HepG2 (cell line): ENCODE data around the gene DLL3. TPM values are rescaled to one million over a fixed set of nuclear protein-coding genes. Genes with fewer than 3 reads are reported as not detected.

Source experiments
- ATAD3A ChIP-seq: sonication (generic); formaldehyde crosslinking; IDR thresholded peaks from 2 replicates; pipeline ENCODE4 v1.4.0; 2020; ENCODE audit warnings: missing genetic modification reagents
- BCL6 ChIP-seq: IDR thresholded peaks from 2 replicates; pipeline ENCODE4 v1.6.1; 2016; ENCODE audit warnings: missing genetic modification reagents, missing compliant biosample characterization
- CENPBD1 ChIP-seq: sonication (generic); formaldehyde crosslinking; IDR thresholded peaks from 2 replicates; pipeline ENCODE4 v1.8.0; 2022; ENCODE audit warnings: missing genetic modification reagents, low read depth, mild to moderate bottlenecking, borderline replicate concordance
- ELF1 ChIP-seq: sonication (generic); formaldehyde crosslinking; IDR thresholded peaks from 2 replicates; pipeline ENCODE4 v1.4.0; 2020; ENCODE audit warnings: missing genetic modification reagents
- ETV5 ChIP-seq: IDR thresholded peaks from 2 replicates; pipeline ENCODE4 v1.6.1; 2018; ENCODE audit warnings: missing biosample characterization, missing genetic modification reagents, inconsistent platforms, borderline replicate concordance
- HDAC6 ChIP-seq: fragments of 200-600 bp; sonication (generic); IDR thresholded peaks from 2 replicates; pipeline ENCODE4 v1.7.0; 2017; ENCODE audit warnings: mild to moderate bottlenecking, antibody characterized with exemption, low read length, low read depth
- KLF6 ChIP-seq: IDR thresholded peaks from 2 replicates; pipeline ENCODE4 v1.8.0; 2016; ENCODE audit warnings: missing biosample characterization, missing genetic modification reagents
- MAFG ChIP-seq: sonication (generic); formaldehyde crosslinking; IDR thresholded peaks from 2 replicates; pipeline ENCODE4 v1.5.1; 2020; ENCODE audit warnings: mild to moderate bottlenecking, missing genetic modification reagents
- NCOA2 ChIP-seq: sonication (generic); formaldehyde crosslinking; IDR thresholded peaks from 2 replicates; pipeline ENCODE4 v1.8.0; 2022; ENCODE audit warnings: inconsistent platforms
- NR1H2 ChIP-seq: sonication (generic); formaldehyde crosslinking; IDR thresholded peaks from 2 replicates; pipeline ENCODE4 v1.8.1; 2022; ENCODE audit warnings: low read depth, missing genetic modification reagents, borderline replicate concordance
- PHF20 ChIP-seq: sonication (generic); formaldehyde crosslinking; IDR thresholded peaks from 2 replicates; pipeline ENCODE4 v1.5.0; 2020; ENCODE audit warnings: mild to moderate bottlenecking, missing genetic modification reagents
- PHF8 ChIP-seq: sonication (generic); formaldehyde crosslinking; IDR thresholded peaks from 2 replicates; pipeline ENCODE4 v1.5.0; 2020; ENCODE audit warnings: missing genetic modification reagents
- POGZ ChIP-seq: sonication (generic); formaldehyde crosslinking; IDR thresholded peaks from 2 replicates; pipeline ENCODE4 v1.4.0; 2020; ENCODE audit warnings: mild to moderate bottlenecking, missing genetic modification reagents
- SCMH1 ChIP-seq: sonication (generic); formaldehyde crosslinking; IDR thresholded peaks from 2 replicates; pipeline ENCODE4 v1.9.0; 2021; ENCODE audit warnings: missing genetic modification reagents, mild to moderate bottlenecking, borderline replicate concordance
- SRSF4 ChIP-seq: fragments of 200-400 bp; formaldehyde crosslinking; IDR thresholded peaks from one replicate; pipeline ENCODE4 v1.6.1; 2018; ENCODE audit warnings: mild to moderate bottlenecking, low read depth, low read length, moderate library complexity; ENCODE audit not compliant: poor library complexity, severe bottlenecking
- STAG1 ChIP-seq: sonication (generic); formaldehyde crosslinking; IDR thresholded peaks from 2 replicates; pipeline ENCODE4 v1.4.0; 2020; ENCODE audit warnings: missing genetic modification reagents
- ZGPAT ChIP-seq: IDR thresholded peaks from 2 replicates; pipeline ENCODE4 v1.6.1; 2016; ENCODE audit warnings: mild to moderate bottlenecking
- ZNF12 ChIP-seq: sonication (generic); formaldehyde crosslinking; IDR thresholded peaks from 2 replicates; pipeline ENCODE4 v1.5.0; 2020; ENCODE audit warnings: missing genetic modification reagents
- ZNF160 ChIP-seq: sonication (generic); formaldehyde crosslinking; IDR thresholded peaks from 2 replicates; pipeline ENCODE4 v1.8.0; 2022; ENCODE audit warnings: mild to moderate bottlenecking, inconsistent platforms, missing genetic modification reagents
- ZNF256 ChIP-seq: sonication (generic); formaldehyde crosslinking; conservative IDR thresholded peaks from 2 replicates; pipeline ENCODE4 v1.4.0; 2020; ENCODE audit warnings: missing genetic modification reagents
- ZNF446 ChIP-seq: sonication (generic); formaldehyde crosslinking; IDR thresholded peaks from 2 replicates; pipeline ENCODE4 v1.5.0; 2020; ENCODE audit warnings: mild to moderate bottlenecking, missing genetic modification reagents
- ZNF619 ChIP-seq: sonication (generic); formaldehyde crosslinking; IDR thresholded peaks from 2 replicates; pipeline ENCODE4 v1.4.0; 2020; ENCODE audit warnings: mild to moderate bottlenecking, missing genetic modification reagents
- polyA plus RNA-seq, 8 experiments: library from polyadenylated mRNA; depleted of rRNA in 3 of 8; stranded (reverse) in 7 of 8; unstranded in 1 of 8; fragments of >200 nt; fragmentation: Illumina TruSeq in 4 of 8; extraction: Trizol in 4 of 8; gene quantifications; 2 replicates each; pipeline versions ENCODE4 v1.2.1 to v1.2.3, GENCODE V29; 2011 to 2016; ENCODE audit warnings: low read depth in 4 of 8, missing spikeins in 1 of 8, mixed read lengths in 1 of 8; ENCODE audit not compliant: insufficient read depth in 1 of 8
- total RNA-seq, 5 experiments: library from RNA; depleted of rRNA; stranded (reverse); fragments of >200 nt; fragmentation: Illumina TruSeq; extraction: Trizol; gene quantifications; 2 replicates each; pipeline ENCODE4 v1.2.3, GENCODE V29; 2016; ENCODE audit warnings: low read depth in 1 of 5
- TF ChIP-seq, protein P1 (sequence below): IDR thresholded peaks from 2 replicates; pipeline ENCODE4 v1.6.1; 2016; ENCODE audit warnings: mild to moderate bottlenecking, missing biosample characterization, missing genetic modification reagents
- TF ChIP-seq, protein P2 (sequence below): sonication (generic); formaldehyde crosslinking; IDR thresholded peaks from 2 replicates; pipeline ENCODE4 v1.4.0; 2020; ENCODE audit warnings: mild to moderate bottlenecking, missing genetic modification reagents
- TF ChIP-seq, protein P3 (sequence below): sonication (generic); formaldehyde crosslinking; IDR thresholded peaks from 2 replicates; pipeline ENCODE4 v1.5.1; 2020; ENCODE audit warnings: missing genetic modification reagents, mild to moderate bottlenecking, borderline replicate concordance

The DLL3 gene
- total and polyA plus RNA-seq, 2 of the 13 experiments (the other 11 are each of a cell fraction or from before 2014, with no cell fraction given) = 0.35 to 0.55 TPM

GRCh38 chr19:39532233-39533002 lies 33.7 kb downstream of the DLL3 start, which contains the start of gene EID2B (continued):
- TF ChIP-seq NR1H2 (CRISPR knock-in tag) (no peak), PHF20 (CRISPR knock-in tag) (no peak), ZNF619 (no peak; the same call in 1 of the 2 replicates), ATAD3A (CRISPR knock-in tag) (no peak), ZNF256 (CRISPR knock-in tag) (no peak), ZNF446 (CRISPR knock-in tag) (no peak), SCMH1 (CRISPR knock-in tag) (no peak), POGZ (CRISPR knock-in tag) (peak; percentile 40; the same call in 1 of the 2 replicates), ZNF12 (no peak), BCL6 (peak; percentile 27), SRSF4 (no peak), PHF8 (CRISPR knock-in tag) (peak; percentile 97), ZGPAT (CRISPR knock-in tag) (peak; percentile 77), ETV5 (CRISPR knock-in tag) (0 out of 2 replicates have a peak, but pooled peaks have one; percentile 31), CENPBD1 (CRISPR knock-in tag) (no peak), STAG1 (CRISPR knock-in tag) (peak; percentile 93), ELF1 (CRISPR knock-in tag) (no peak), ZNF160 (CRISPR knock-in tag) (no peak; the same call in 1 of the 2 replicates), KLF6 (CRISPR knock-in tag) (no peak; the same call in 1 of the 2 replicates), MAFG (CRISPR knock-in tag) (no peak), NCOA2 (CRISPR knock-in tag) (no peak), HDAC6 (no peak)
- TF ChIP-seq, protein P1, sequence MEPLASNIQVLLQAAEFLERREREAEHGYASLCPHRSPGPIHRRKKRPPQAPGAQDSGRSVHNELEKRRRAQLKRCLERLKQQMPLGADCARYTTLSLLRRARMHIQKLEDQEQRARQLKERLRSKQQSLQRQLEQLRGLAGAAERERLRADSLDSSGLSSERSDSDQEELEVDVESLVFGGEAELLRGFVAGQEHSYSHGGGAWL (CRISPR knock-in tag) = peak; percentile 66
- TF ChIP-seq, protein P2, sequence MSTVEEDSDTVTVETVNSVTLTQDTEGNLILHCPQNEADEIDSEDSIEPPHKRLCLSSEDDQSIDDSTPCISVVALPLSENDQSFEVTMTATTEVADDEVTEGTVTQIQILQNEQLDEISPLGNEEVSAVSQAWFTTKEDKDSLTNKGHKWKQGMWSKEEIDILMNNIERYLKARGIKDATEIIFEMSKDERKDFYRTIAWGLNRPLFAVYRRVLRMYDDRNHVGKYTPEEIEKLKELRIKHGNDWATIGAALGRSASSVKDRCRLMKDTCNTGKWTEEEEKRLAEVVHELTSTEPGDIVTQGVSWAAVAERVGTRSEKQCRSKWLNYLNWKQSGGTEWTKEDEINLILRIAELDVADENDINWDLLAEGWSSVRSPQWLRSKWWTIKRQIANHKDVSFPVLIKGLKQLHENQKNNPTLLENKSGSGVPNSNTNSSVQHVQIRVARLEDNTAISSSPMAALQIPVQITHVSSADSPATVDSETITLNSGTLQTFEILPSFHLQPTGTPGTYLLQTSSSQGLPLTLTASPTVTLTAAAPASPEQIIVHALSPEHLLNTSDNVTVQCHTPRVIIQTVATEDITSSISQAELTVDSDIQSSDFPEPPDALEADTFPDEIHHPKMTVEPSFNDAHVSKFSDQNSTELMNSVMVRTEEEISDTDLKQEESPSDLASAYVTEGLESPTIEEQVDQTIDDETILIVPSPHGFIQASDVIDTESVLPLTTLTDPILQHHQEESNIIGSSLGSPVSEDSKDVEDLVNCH (CRISPR knock-in tag) = no peak
- TF ChIP-seq, protein P3, sequence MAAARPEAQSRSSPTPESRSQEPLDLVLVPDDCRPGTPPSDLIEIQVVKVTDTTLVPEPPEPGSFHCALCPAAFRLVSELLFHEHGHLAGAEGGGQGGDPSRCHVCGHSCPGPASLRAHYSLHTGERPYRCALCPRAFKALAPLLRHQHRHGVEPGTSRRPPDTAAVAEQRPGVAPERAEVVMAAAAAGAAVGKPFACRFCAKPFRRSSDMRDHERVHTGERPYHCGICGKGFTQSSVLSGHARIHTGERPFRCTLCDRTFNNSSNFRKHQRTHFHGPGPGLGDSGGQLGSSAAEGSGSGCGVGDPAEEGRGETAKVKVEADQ = no peak
